ENCODE data around the gene RNASE8.

GRCh38 chr14:21029917-21030316 lies 27.7 kb upstream of the RNASE8 start, which contains the start of gene TPPP2:
- TF ChIP-seq CTCF (IDR thresholded peaks at IDR 0.05) = no peak
- TF ChIP-seq POLR2A (IDR thresholded peaks at IDR 0.05) = no peak
